ENCODE results near the gene COMMD4.
A peak's percentile ranks its signal among the peaks of the same experiment; 100 is the strongest.
"Not testable (repeated sequence)": the region's sequence is repeated elsewhere in the genome, so short reads cannot be mapped to it uniquely, and the experiment has no call there.

COMMD4 gene

GRCh38 chr15:75367006-75367405, 31.1 kb downstream of the COMMD4 start:
- Histone ChIP-seq H3K27ac (ENCODE audit: low read depth, low read length) (no peak overlapping the region), H3K36me3 (ENCODE audit: insufficient read depth, low read length) (peaks cover 58% of the 10 kb centered on the region), H3K27me3 (ENCODE audit: insufficient read depth, low read length) (no peaks in the 10 kb centered on the region), H3K9ac (ENCODE audit: low read depth, low read length) (no peak overlapping the region), H3K4me1 (ENCODE audit: insufficient read depth, low read length) (peaks cover 13% of the 10 kb centered on the region), H3K4me3 (ENCODE audit: low read length) (no peak overlapping the region), H3K9me3 (ENCODE audit: insufficient read depth, low read depth, low read length) (no peaks in the 10 kb centered on the region)

- Histone ChIP-seq H3K9ac (ENCODE audit: low read depth, low read length) (no peak overlapping the region), H3K27me3 (ENCODE audit: insufficient read depth, low read length) (no peaks in the 10 kb centered on the region), H3K4me1 (ENCODE audit: insufficient read depth, low read length) (peaks cover 13% of the 10 kb centered on the region), H3K9me3 (ENCODE audit: insufficient read depth, low read depth, low read length) (no peaks in the 10 kb centered on the region), H3K36me3 (ENCODE audit: insufficient read depth, low read length) (peaks cover 60% of the 10 kb centered on the region), H3K27ac (ENCODE audit: low read depth, low read length) (no peak overlapping the region), H3K4me3 (ENCODE audit: low read length) (peak overlapping the region; percentile 81)
- 55% methylated on average over 7 of the region's 7 CpGs for WGBS
Measured at GRCh38 chr15:75367406-75367912, 31.6 kb downstream of the COMMD4 start.

- Histone ChIP-seq H3K9me3 (ENCODE audit: insufficient read depth, low read depth, low read length) (no peaks in the 10 kb centered on the region), H3K4me3 (ENCODE audit: low read length) (peak within 1 kb of the TSS; percentile 81), H3K27me3 (ENCODE audit: insufficient read depth, low read length) (no peaks in the 10 kb centered on the region), H3K36me3 (ENCODE audit: insufficient read depth, low read length) (peaks cover 66% of the 10 kb centered on the region), H3K4me1 (ENCODE audit: insufficient read depth, low read length) (peaks cover 13% of the 10 kb centered on the region), H3K27ac (ENCODE audit: low read depth, low read length) (peak within 1 kb of the TSS; percentile 99), H3K9ac (ENCODE audit: low read depth, low read length) (peak within 1 kb of the TSS; percentile 94)
- WGBS, result under 1% methylated on average over 67 of the region's 67 CpGs
Measured at GRCh38 chr15:75367913-75368688, 32.2 kb downstream of the COMMD4 start, which contains the start of gene MAN2C1. MAN2C1 (minus strand) TSS chr15:75368607; CDS start chr15:75368583, 24 bp downstream.

GRCh38 chr15:75368689-75369239, 32.9 kb downstream of the COMMD4 start:
- WGBS, result 6% methylated on average over 23 of the region's 23 CpGs
- no peaks in the 10 kb centered on the region for H3K9me3 ChIP-seq (ENCODE audit: insufficient read depth, low read depth, low read length)
- H3K36me3 ChIP-seq (ENCODE audit: insufficient read depth, low read length), result peaks cover 71% of the 10 kb centered on the region
- peak overlapping the region; percentile 99 for H3K27ac ChIP-seq (ENCODE audit: low read depth, low read length)
- peaks cover 13% of the 10 kb centered on the region for H3K4me1 ChIP-seq (ENCODE audit: insufficient read depth, low read length)
- H3K9ac ChIP-seq (ENCODE audit: low read depth, low read length), result peak overlapping the region; percentile 94
- no peaks in the 10 kb centered on the region for H3K27me3 ChIP-seq (ENCODE audit: insufficient read depth, low read length)
- H3K4me3 ChIP-seq (ENCODE audit: low read length), result peak overlapping the region; percentile 81

- Histone ChIP-seq H3K9ac (ENCODE audit: low read depth, low read length) (peak overlapping the region; percentile 42; the same call in 1 of the 2 replicates), H3K36me3 (ENCODE audit: insufficient read depth, low read length) (peaks cover 72% of the 10 kb centered on the region), H3K27ac (ENCODE audit: low read depth, low read length) (peak overlapping the region; percentile 99; the same call in 1 of the 2 replicates), H3K4me3 (ENCODE audit: low read length) (peak overlapping the region; percentile 81), H3K9me3 (ENCODE audit: insufficient read depth, low read depth, low read length) (no peaks in the 10 kb centered on the region), H3K4me1 (ENCODE audit: insufficient read depth, low read length) (peaks cover 13% of the 10 kb centered on the region), H3K27me3 (ENCODE audit: insufficient read depth, low read length) (no peaks in the 10 kb centered on the region)
- 96% methylated on average over 7 of the region's 7 CpGs for WGBS
Measured at GRCh38 chr15:75369897-75370581, 34.2 kb downstream of the COMMD4 start.

- peaks cover 75% of the 10 kb centered on the region for H3K36me3 ChIP-seq (ENCODE audit: insufficient read depth, low read length)
- no peak overlapping the region for H3K4me3 ChIP-seq (ENCODE audit: low read length)
- H3K4me1 ChIP-seq (ENCODE audit: insufficient read depth, low read length), result peaks cover 13% of the 10 kb centered on the region
- 96% methylated on average over 1 of the region's 1 CpG for WGBS
- H3K27me3 ChIP-seq (ENCODE audit: insufficient read depth, low read length), result no peaks in the 10 kb centered on the region
- no peak overlapping the region for H3K27ac ChIP-seq (ENCODE audit: low read depth, low read length)
- H3K9me3 ChIP-seq (ENCODE audit: insufficient read depth, low read depth, low read length), result no peaks in the 10 kb centered on the region
- H3K9ac ChIP-seq (ENCODE audit: low read depth, low read length), result no peak overlapping the region
Measured at GRCh38 chr15:75371486-75371885, 35.6 kb downstream of the COMMD4 start.

- Histone ChIP-seq H3K9me3 (ENCODE audit: insufficient read depth, low read depth, low read length) (no peaks in the 10 kb centered on the region), H3K4me3 (ENCODE audit: low read length) (no peak overlapping the region), H3K27me3 (ENCODE audit: insufficient read depth, low read length) (no peaks in the 10 kb centered on the region), H3K36me3 (ENCODE audit: insufficient read depth, low read length) (peaks cover 75% of the 10 kb centered on the region), H3K9ac (ENCODE audit: low read depth, low read length) (no peak overlapping the region), H3K27ac (ENCODE audit: low read depth, low read length) (no peak overlapping the region), H3K4me1 (ENCODE audit: insufficient read depth, low read length) (peaks cover 13% of the 10 kb centered on the region)
- WGBS, result 94% methylated on average over 11 of the region's 11 CpGs
Measured at GRCh38 chr15:75371901-75372688, 36.2 kb downstream of the COMMD4 start.

GRCh38 chr15:75380773-75381172, 44.9 kb downstream of the COMMD4 start:
- H3K36me3 ChIP-seq (ENCODE audit: insufficient read depth, low read length), result peaks cover 97% of the 10 kb centered on the region
- no peak overlapping the region for H3K27ac ChIP-seq (ENCODE audit: low read depth, low read length)
- 96% methylated on average over 4 of the region's 4 CpGs for WGBS
- H3K9ac ChIP-seq (ENCODE audit: low read depth, low read length), result no peak overlapping the region
- H3K4me3 ChIP-seq (ENCODE audit: low read length), result no peak overlapping the region
- no peaks in the 10 kb centered on the region for H3K27me3 ChIP-seq (ENCODE audit: insufficient read depth, low read length)
- H3K4me1 ChIP-seq (ENCODE audit: insufficient read depth, low read length), result no peaks in the 10 kb centered on the region
- no peaks in the 10 kb centered on the region for H3K9me3 ChIP-seq (ENCODE audit: insufficient read depth, low read depth, low read length)

GRCh38 chr15:75383986-75384385, 48.1 kb downstream of the COMMD4 start:
- H3K27me3 ChIP-seq (ENCODE audit: insufficient read depth, low read length), result not testable (repeated sequence)

More at GRCh38 chr15:75383986-75384385, 48.1 kb downstream of the COMMD4 start:
- H3K27ac ChIP-seq (ENCODE audit: low read depth, low read length); H3K4me3 ChIP-seq (ENCODE audit: low read length); H3K9ac ChIP-seq (ENCODE audit: low read depth, low read length); H3K9me3 ChIP-seq (ENCODE audit: insufficient read depth, low read depth, low read length); H3K4me1 ChIP-seq (ENCODE audit: insufficient read depth, low read length): not testable (repeated sequence)
- H3K36me3 ChIP-seq (ENCODE audit: insufficient read depth, low read length), result peaks cover 100% of the 10 kb centered on the region
- 96% methylated on average over 5 of the region's 5 CpGs for WGBS

All from HUES64 (cell line).